HepG2 (cell line): ENCODE measurements around the gene STK40. TPM values are rescaled to one million over a fixed set of nuclear protein-coding genes. Genes with fewer than 3 reads are reported as not detected.

Experiments used
- AGO2 ChIP-seq: fragments of 200-400 bp; formaldehyde crosslinking; optimal IDR thresholded peaks from 2 replicates; pipeline ENCODE3; 2017; ENCODE audit warnings: mild to moderate bottlenecking, low read depth, low read length, moderate library complexity
- EHMT2 ChIP-seq: fragments of 200-600 bp; sonication (generic); IDR thresholded peaks from 2 replicates; pipeline ENCODE4 v1.7.0; 2017; ENCODE audit warnings: antibody characterized with exemption, low read depth, low read length, borderline replicate concordance
- JUNB ChIP-seq: sonication (generic); formaldehyde crosslinking; IDR thresholded peaks from 2 replicates; pipeline ENCODE4 v1.8.0; 2022; ENCODE audit warnings: missing genetic modification reagents, mild to moderate bottlenecking, borderline replicate concordance
- KDM1A ChIP-seq: IDR thresholded peaks from 2 replicates; pipeline ENCODE4 v1.6.1; 2016; ENCODE audit warnings: missing compliant biosample characterization
- KMT2B ChIP-seq: IDR thresholded peaks from 2 replicates; pipeline ENCODE4 v1.6.1; 2016; ENCODE audit warnings: missing genetic modification reagents, missing compliant biosample characterization
- MED8 ChIP-seq: sonication (generic); formaldehyde crosslinking; IDR thresholded peaks from 2 replicates; pipeline ENCODE4 v1.8.1; 2023; ENCODE audit warnings: mild to moderate bottlenecking, missing genetic modification reagents; ENCODE audit not compliant: insufficient replicate concordance
- SALL1 ChIP-seq: sonication (generic); formaldehyde crosslinking; IDR thresholded peaks from 2 replicates; pipeline ENCODE4 v1.8.0; 2022; ENCODE audit warnings: mild to moderate bottlenecking, missing genetic modification reagents
- TSC22D2 ChIP-seq: sonication (generic); formaldehyde crosslinking; IDR thresholded peaks from 2 replicates; pipeline ENCODE4 v1.5.1; 2020; ENCODE audit warnings: missing genetic modification reagents, mild to moderate bottlenecking, borderline replicate concordance
- ZNF451 ChIP-seq: sonication (generic); formaldehyde crosslinking; IDR thresholded peaks from 2 replicates; pipeline ENCODE4 v1.5.0; 2020; ENCODE audit warnings: mild to moderate bottlenecking, missing genetic modification reagents
- ZNF563 ChIP-seq: sonication (generic); formaldehyde crosslinking; IDR thresholded peaks from 2 replicates; pipeline ENCODE4 v1.8.0; 2022; ENCODE audit warnings: mild to moderate bottlenecking, moderate library complexity, missing genetic modification reagents
- polyA plus RNA-seq, 8 experiments: library from polyadenylated mRNA; depleted of rRNA in 3 of 8; stranded (reverse) in 7 of 8; unstranded in 1 of 8; fragments of >200 nt; fragmentation: Illumina TruSeq in 4 of 8; extraction: Trizol in 4 of 8; gene quantifications; 2 replicates each; pipeline versions ENCODE4 v1.2.1 to v1.2.3, GENCODE V29; 2011 to 2016; ENCODE audit warnings: low read depth in 4 of 8, missing spikeins in 1 of 8, mixed read lengths in 1 of 8; ENCODE audit not compliant: insufficient read depth in 1 of 8
- total RNA-seq, 5 experiments: library from RNA; depleted of rRNA; stranded (reverse); fragments of >200 nt; fragmentation: Illumina TruSeq; extraction: Trizol; gene quantifications; 2 replicates each; pipeline ENCODE4 v1.2.3, GENCODE V29; 2016; ENCODE audit warnings: low read depth in 1 of 5
- TF ChIP-seq, protein P1 (sequence below): sonication (generic); formaldehyde crosslinking; IDR thresholded peaks from 2 replicates; pipeline ENCODE4 v1.8.0; 2022; ENCODE audit warnings: missing genetic modification reagents, mild to moderate bottlenecking, inconsistent platforms, borderline replicate concordance
- TF ChIP-seq, protein P2 (sequence below): sonication (generic); formaldehyde crosslinking; IDR thresholded peaks from 2 replicates; pipeline ENCODE4 v1.8.0; 2022; ENCODE audit warnings: mild to moderate bottlenecking, missing genetic modification reagents; ENCODE audit not compliant: insufficient replicate concordance
- TF ChIP-seq, protein P3 (sequence below): sonication (generic); formaldehyde crosslinking; IDR thresholded peaks from 2 replicates; pipeline ENCODE4 v1.5.1; 2020; ENCODE audit warnings: mild to moderate bottlenecking, moderate library complexity, missing genetic modification reagents
- TF ChIP-seq, protein P4 (sequence below): IDR thresholded peaks from 2 replicates; pipeline ENCODE4 v1.6.1; 2012; ENCODE audit warnings: low read depth, low read length, improper control_type of control experiment
- TF ChIP-seq, protein P5 (sequence below): IDR thresholded peaks from 2 replicates; pipeline ENCODE4 v1.4.0; 2020; ENCODE audit warnings: mild to moderate bottlenecking, missing genetic modification reagents
- TF ChIP-seq, protein P6 (sequence below): sonication (generic); formaldehyde crosslinking; IDR thresholded peaks from 2 replicates; pipeline ENCODE4 v1.4.0; 2020; ENCODE audit warnings: missing genetic modification reagents, borderline replicate concordance

The STK40 gene
- total and polyA plus RNA-seq, 2 of the 13 experiments (the other 11 are each of a cell fraction or from before 2014, with no cell fraction given) = 33.8 to 35.1 TPM

DNA sequence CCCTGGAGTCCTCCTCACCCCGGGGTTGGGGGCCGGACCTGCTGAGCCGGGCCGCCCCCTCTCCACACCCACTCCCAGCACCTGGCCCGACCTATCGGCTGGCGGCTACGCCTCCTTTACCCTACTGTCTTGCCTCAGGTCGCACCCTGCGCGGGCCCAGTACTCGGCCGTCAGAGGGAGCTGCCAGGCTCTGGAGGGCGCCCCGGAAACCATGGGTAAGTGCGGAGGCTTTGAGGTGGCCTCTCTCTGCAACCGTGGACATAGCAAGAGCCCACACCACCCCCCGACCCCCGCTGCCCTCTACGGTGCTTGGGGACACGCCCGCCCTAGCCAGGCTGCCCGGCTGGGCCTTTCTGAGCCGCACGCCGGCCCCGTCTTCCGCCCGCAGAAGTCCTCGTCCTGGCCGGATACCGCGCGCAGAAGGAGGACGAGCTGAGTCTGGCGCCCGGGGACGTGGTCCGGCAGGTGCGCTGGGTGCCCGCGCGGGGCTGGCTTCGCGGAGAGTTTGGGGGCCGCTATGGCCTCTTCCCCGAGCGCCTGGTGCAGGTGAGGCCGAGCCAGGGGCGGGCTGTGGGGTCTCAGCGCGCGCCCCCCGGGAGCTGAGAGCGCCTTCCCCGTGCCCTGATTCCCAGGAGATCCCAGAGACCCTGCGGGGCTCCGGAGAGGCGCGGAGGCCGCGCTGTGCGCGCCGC is 79.4 kb downstream of the STK40 start, which contains the start of gene SH3D21 (continued):
- TF ChIP-seq, protein P1, sequence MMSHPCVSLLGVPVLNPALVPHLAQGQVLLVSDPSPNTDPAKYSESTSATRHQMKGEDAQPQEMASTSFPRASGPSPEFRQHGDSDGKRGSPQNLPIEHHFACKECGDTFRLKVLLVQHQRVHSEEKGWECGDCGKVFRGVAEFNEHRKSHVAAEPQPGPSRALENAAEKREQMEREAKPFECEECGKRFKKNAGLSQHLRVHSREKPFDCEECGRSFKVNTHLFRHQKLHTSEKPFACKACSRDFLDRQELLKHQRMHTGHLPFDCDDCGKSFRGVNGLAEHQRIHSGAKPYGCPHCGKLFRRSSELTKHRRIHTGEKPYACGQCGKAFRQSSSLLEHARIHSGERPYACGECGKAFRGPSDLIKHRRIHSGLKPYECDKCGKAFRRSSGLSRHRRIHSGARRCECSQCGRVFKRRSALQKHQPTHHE (CRISPR knock-in tag) = no peak
- TF ChIP-seq, protein P2, sequence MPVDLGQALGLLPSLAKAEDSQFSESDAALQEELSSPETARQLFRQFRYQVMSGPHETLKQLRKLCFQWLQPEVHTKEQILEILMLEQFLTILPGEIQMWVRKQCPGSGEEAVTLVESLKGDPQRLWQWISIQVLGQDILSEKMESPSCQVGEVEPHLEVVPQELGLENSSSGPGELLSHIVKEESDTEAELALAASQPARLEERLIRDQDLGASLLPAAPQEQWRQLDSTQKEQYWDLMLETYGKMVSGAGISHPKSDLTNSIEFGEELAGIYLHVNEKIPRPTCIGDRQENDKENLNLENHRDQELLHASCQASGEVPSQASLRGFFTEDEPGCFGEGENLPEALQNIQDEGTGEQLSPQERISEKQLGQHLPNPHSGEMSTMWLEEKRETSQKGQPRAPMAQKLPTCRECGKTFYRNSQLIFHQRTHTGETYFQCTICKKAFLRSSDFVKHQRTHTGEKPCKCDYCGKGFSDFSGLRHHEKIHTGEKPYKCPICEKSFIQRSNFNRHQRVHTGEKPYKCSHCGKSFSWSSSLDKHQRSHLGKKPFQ (CRISPR knock-in tag) = no peak
- no peak for TF ChIP-seq TSC22D2 (CRISPR knock-in tag)
- no peak for TF ChIP-seq EHMT2
- TF ChIP-seq MED8 = peak; percentile 9
- peak; percentile 83; the same call in 1 of the 2 replicates for TF ChIP-seq ZNF563 (CRISPR knock-in tag)
- no peak for TF ChIP-seq ZNF451 (CRISPR knock-in tag)
- TF ChIP-seq KDM1A = no peak
- TF ChIP-seq AGO2 = peak; percentile 99
- TF ChIP-seq KMT2B (CRISPR knock-in tag) = no peak
- TF ChIP-seq, protein P3, sequence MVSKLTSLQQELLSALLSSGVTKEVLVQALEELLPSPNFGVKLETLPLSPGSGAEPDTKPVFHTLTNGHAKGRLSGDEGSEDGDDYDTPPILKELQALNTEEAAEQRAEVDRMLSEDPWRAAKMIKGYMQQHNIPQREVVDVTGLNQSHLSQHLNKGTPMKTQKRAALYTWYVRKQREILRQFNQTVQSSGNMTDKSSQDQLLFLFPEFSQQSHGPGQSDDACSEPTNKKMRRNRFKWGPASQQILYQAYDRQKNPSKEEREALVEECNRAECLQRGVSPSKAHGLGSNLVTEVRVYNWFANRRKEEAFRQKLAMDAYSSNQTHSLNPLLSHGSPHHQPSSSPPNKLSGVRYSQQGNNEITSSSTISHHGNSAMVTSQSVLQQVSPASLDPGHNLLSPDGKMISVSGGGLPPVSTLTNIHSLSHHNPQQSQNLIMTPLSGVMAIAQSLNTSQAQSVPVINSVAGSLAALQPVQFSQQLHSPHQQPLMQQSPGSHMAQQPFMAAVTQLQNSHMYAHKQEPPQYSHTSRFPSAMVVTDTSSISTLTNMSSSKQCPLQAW (CRISPR knock-in tag) = peak; percentile 60; the same call in 1 of the 2 replicates
- TF ChIP-seq, protein P4, sequence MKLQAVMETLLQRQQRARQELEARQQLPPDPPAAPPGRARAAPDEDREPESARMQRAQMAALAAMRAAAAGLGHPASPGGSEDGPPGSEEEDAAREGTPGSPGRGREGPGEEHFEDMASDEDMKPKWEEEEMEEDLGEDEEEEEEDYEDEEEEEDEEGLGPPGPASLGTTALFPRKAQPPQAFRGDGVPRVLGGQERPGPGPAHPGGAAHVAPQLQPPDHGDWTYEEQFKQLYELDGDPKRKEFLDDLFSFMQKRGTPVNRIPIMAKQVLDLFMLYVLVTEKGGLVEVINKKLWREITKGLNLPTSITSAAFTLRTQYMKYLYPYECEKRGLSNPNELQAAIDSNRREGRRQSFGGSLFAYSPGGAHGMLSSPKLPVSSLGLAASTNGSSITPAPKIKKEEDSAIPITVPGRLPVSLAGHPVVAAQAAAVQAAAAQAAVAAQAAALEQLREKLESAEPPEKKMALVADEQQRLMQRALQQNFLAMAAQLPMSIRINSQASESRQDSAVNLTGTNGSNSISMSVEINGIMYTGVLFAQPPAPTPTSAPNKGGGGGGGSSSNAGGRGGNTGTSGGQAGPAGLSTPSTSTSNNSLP = no peak
- TF ChIP-seq, protein P5, sequence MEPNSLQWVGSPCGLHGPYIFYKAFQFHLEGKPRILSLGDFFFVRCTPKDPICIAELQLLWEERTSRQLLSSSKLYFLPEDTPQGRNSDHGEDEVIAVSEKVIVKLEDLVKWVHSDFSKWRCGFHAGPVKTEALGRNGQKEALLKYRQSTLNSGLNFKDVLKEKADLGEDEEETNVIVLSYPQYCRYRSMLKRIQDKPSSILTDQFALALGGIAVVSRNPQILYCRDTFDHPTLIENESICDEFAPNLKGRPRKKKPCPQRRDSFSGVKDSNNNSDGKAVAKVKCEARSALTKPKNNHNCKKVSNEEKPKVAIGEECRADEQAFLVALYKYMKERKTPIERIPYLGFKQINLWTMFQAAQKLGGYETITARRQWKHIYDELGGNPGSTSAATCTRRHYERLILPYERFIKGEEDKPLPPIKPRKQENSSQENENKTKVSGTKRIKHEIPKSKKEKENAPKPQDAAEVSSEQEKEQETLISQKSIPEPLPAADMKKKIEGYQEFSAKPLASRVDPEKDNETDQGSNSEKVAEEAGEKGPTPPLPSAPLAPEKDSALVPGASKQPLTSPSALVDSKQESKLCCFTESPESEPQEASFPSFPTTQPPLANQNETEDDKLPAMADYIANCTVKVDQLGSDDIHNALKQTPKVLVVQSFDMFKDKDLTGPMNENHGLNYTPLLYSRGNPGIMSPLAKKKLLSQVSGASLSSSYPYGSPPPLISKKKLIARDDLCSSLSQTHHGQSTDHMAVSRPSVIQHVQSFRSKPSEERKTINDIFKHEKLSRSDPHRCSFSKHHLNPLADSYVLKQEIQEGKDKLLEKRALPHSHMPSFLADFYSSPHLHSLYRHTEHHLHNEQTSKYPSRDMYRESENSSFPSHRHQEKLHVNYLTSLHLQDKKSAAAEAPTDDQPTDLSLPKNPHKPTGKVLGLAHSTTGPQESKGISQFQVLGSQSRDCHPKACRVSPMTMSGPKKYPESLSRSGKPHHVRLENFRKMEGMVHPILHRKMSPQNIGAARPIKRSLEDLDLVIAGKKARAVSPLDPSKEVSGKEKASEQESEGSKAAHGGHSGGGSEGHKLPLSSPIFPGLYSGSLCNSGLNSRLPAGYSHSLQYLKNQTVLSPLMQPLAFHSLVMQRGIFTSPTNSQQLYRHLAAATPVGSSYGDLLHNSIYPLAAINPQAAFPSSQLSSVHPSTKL (CRISPR knock-in tag) = 0 out of 2 replicates have a peak, but pooled peaks have one; percentile 12
- TF ChIP-seq SALL1 = no peak
- no peak for TF ChIP-seq JUNB (CRISPR knock-in tag)
- TF ChIP-seq, protein P6, sequence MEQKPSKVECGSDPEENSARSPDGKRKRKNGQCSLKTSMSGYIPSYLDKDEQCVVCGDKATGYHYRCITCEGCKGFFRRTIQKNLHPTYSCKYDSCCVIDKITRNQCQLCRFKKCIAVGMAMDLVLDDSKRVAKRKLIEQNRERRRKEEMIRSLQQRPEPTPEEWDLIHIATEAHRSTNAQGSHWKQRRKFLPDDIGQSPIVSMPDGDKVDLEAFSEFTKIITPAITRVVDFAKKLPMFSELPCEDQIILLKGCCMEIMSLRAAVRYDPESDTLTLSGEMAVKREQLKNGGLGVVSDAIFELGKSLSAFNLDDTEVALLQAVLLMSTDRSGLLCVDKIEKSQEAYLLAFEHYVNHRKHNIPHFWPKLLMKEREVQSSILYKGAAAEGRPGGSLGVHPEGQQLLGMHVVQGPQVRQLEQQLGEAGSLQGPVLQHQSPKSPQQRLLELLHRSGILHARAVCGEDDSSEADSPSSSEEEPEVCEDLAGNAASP (CRISPR knock-in tag) = no peak
